ENCODE measurements around the gene SLC31A1. TPM values are rescaled to one million over a fixed set of nuclear protein-coding genes. Genes with fewer than 3 reads are reported as not detected.

Gene SLC31A1
- total and polyA plus RNA-seq, 2 of the 13 experiments (the other 11 are each of a cell fraction or from before 2014, with no cell fraction given) = 62.9 to 70.0 TPM

GRCh38 chr9:113241161-113241560, 19.8 kb downstream of the SLC31A1 start (continued):
- TF ChIP-seq ARID2 (CRISPR knock-in tag; IDR thresholded peaks at IDR 0.05; ENCODE audit: borderline replicate concordance) = no peak
- no peak for TF ChIP-seq MLLT10 (CRISPR knock-in tag; IDR thresholded peaks at IDR 0.05)
- no peak for TF ChIP-seq HIC2 (CRISPR knock-in tag; IDR thresholded peaks at IDR 0.05; ENCODE audit: low read depth)

- Histone ChIP-seq H3K9ac (ENCODE audit: insufficient read depth, low read depth, low read length) (no peak overlapping the region), H2AFZ (ENCODE audit: low read length) (no peak overlapping the region), H3K4me1 (ENCODE audit: insufficient read depth, low read length) (no peaks in the 10 kb centered on the region), H3K4me3 (replicated peaks in 1 of 3; ENCODE audit: insufficient read depth in 1 of 3, low read depth in 2 of 3, low read length in 3 of 3) (no peak overlapping the region), H3K27ac (ENCODE audit: extremely low read length, insufficient read depth, low read length) (no peak overlapping the region), H3K36me3 (replicated peaks in 1 of 2; ENCODE audit: control insufficient read depth in 1 of 2, insufficient read depth in 2 of 2, low read length in 2 of 2) (peaks cover 0 to 1% of the 10 kb centered on the region in 2 experiments; a peak in 1 of 5 replicates), H3K27me3 (ENCODE audit: control insufficient read depth in 1 of 2, insufficient read depth in 2 of 2, low read length in 2 of 2) (no peaks in the 10 kb centered on the region), H4K20me1 (ENCODE audit: insufficient read depth, low read length) (peaks cover 20% of the 10 kb centered on the region), H3K9me3 (ENCODE audit: low read length) (no peaks in the 10 kb centered on the region), H3K79me2 (ENCODE audit: insufficient read depth, low read length) (peaks cover 46% of the 10 kb centered on the region), H3K4me2 (ENCODE audit: low read depth, low read length) (no peak overlapping the region)
- BruUV-seq (replicated peaks) = no TSS peak
- in situ Hi-C loops (cut with HindIII; ENCODE audit: extremely low pct_ligation_motif_present, low pct_unique_long_range_greater_than_20kb) (no loop called here), intact Hi-C loops (cut with micrococcal nuclease; ENCODE audit: unreplicated experiment) (no loop called here)
- CTCF ChIA-PET (ENCODE audit: low intra/inter-chr PET ratio, low total read pairs) = no interaction called here
- TF ChIP-seq HNF1A (IDR thresholded peaks at IDR 0.05; ENCODE audit: low read depth) (no peak), HNF1A (CRISPR knock-in tag; IDR thresholded peaks at IDR 0.05; ENCODE audit: borderline replicate concordance) (no peak), ZNF274 (CRISPR knock-in tag; IDR thresholded peaks at IDR 0.05) (no peak), PRDM10 (CRISPR knock-in tag; IDR thresholded peaks at IDR 0.05; ENCODE audit: low read depth) (no peak)
- FAIRE-seq (no peak), DNase-seq (ENCODE audit: low spot score) (no peak), ATAC-seq (no peak)
- POLR2A ChIA-PET = no interaction called here
- WGBS (ENCODE audit: low lambda C conversion rate) = 92% methylated on average over 2 of the region's 2 CpGs
These were observed 23.2 kb downstream of the SLC31A1 start for GRCh38 chr9:113244556-113244955.

Measured in HepG2 (cell line).